Keratinocyte (primary cell): ENCODE data around the gene MT1E. TPM values are rescaled to one million over a fixed set of nuclear protein-coding genes. Genes with fewer than 3 reads are reported as not detected.

Source experiments
- DNase-seq: peaks from one replicate; pipeline ENCODE4 v3.0.0-alpha.2; 2011; ENCODE audit warnings: low read depth, missing footprints, low spot score
- FAIRE-seq: peaks from 2 replicates; lab custom pipeline; 2011; peaks lifted over from hg19 to GRCh38; lab: Jason Lieb, UNC
- H2AFZ ChIP-seq: 2 replicates; pipeline ENCODE4 v1.6.0; 2012; ENCODE audit warnings: low read length, control low read depth, inconsistent platforms; ENCODE audit not compliant: control insufficient read depth
- H3K27ac ChIP-seq: 2 replicates; pipeline ENCODE4 v1.5.1; 2011; ENCODE audit warnings: low read length; ENCODE audit not compliant: control insufficient read depth, insufficient read depth
- H3K27me3 ChIP-seq: 3 replicates; pipeline ENCODE4 v1.6.0; 2011; ENCODE audit warnings: low read length; ENCODE audit not compliant: control insufficient read depth, insufficient read depth; ENCODE audit errors: extremely low read depth
- H3K36me3 ChIP-seq, 2 experiments: 2 replicates in 1 of 2; 3 replicates in 1 of 2; pipeline ENCODE4 v1.5.1; 2011; ENCODE audit warnings: low read length in 2 of 2, mild to moderate bottlenecking in 1 of 2; ENCODE audit not compliant: control insufficient read depth in 2 of 2, insufficient read depth in 2 of 2; ENCODE audit errors: extremely low read depth in 1 of 2
- H3K4me1 ChIP-seq: 3 replicates; pipeline ENCODE4 v1.5.1; 2011; ENCODE audit warnings: low read length; ENCODE audit not compliant: control insufficient read depth, insufficient read depth; ENCODE audit errors: extremely low read depth
- H3K4me2 ChIP-seq: 3 replicates; pipeline ENCODE4 v1.6.0; 2011; ENCODE audit warnings: low read depth, low read length; ENCODE audit not compliant: control insufficient read depth, insufficient read depth; ENCODE audit errors: extremely low read depth
- H3K4me3 ChIP-seq, 3 experiments: fragments of 200-600 bp in 1 of 3; sonication (generic) in 1 of 3; 2 replicates in 2 of 3; 3 replicates in 1 of 3; pipeline ENCODE4 v1.5.1; 2011 to 2016; ENCODE audit warnings: low read length in 3 of 3, mild to moderate bottlenecking in 3 of 3, control low read depth in 2 of 3, inconsistent platforms in 1 of 3, low read depth in 1 of 3, mixed read lengths in 1 of 3, mixed run types in 1 of 3, moderate library complexity in 1 of 3; ENCODE audit not compliant: control insufficient read depth in 2 of 3, insufficient read depth in 2 of 3; ENCODE audit errors: extremely low read depth in 1 of 3
- H3K79me2 ChIP-seq: 2 replicates; pipeline ENCODE4 v1.6.0; 2012; ENCODE audit warnings: low read length; ENCODE audit not compliant: control insufficient read depth, insufficient read depth
- H3K9ac ChIP-seq: 3 replicates; pipeline ENCODE4 v1.6.0; 2011; ENCODE audit warnings: low read length; ENCODE audit not compliant: control insufficient read depth, insufficient read depth; ENCODE audit errors: extremely low read depth
- H3K9me1 ChIP-seq: 3 replicates; pipeline ENCODE4 v1.6.0; 2011; ENCODE audit warnings: low read length; ENCODE audit not compliant: control insufficient read depth, insufficient read depth; ENCODE audit errors: extremely low read depth
- H3K9me3 ChIP-seq: 2 replicates; pipeline ENCODE4 v1.5.1; 2012; ENCODE audit warnings: low read depth, low read length; ENCODE audit not compliant: control insufficient read depth
- H4K20me1 ChIP-seq: 3 replicates; pipeline ENCODE4 v1.6.0; 2011; ENCODE audit warnings: low read length; ENCODE audit not compliant: control insufficient read depth, insufficient read depth; ENCODE audit errors: extremely low read depth
- EZH2 ChIP-seq: IDR thresholded peaks from one replicate; pipeline ENCODE4 v1.6.1; 2012; ENCODE audit warnings: inconsistent platforms, mild to moderate bottlenecking, low read length, moderate library complexity
- dilution Hi-C: fragments of 300-500 bp; cut with MboI; formaldehyde crosslinking; loops from one replicate; pipeline ENCODE4 v1.7.0; 2020; ENCODE audit warnings: low sequenced_read_pairs; ENCODE audit not compliant: extremely low pct_ligation_motif_present
- polyA plus RNA-seq, 5 experiments: library from polyadenylated mRNA; depleted of rRNA in 3 of 5; stranded (reverse) in 3 of 5; stranded (forward) in 1 of 5; unstranded in 1 of 5; fragments of >200 nt; gene quantifications; 1 replicate in 1 of 5; 2 replicates in 3 of 5; 3 replicates in 1 of 5; pipeline versions ENCODE4 v1.2.1 to v1.2.3, GENCODE V29; 2011 to 2012; ENCODE audit warnings: missing spikeins in 2 of 5, low read depth in 1 of 5, low replicate concordance in 1 of 5
- TF ChIP-seq, protein P1 (sequence below), 3 experiments: IDR thresholded peaks in 1 of 3; conservative IDR thresholded peaks in 1 of 3; optimal IDR thresholded peaks in 1 of 3; 2 replicates in 2 of 3; 3 replicates in 1 of 3; pipeline versions ENCODE3 to v1.5.1; 2011; ENCODE audit warnings: low read length in 3 of 3, mild to moderate bottlenecking in 3 of 3, moderate library complexity in 2 of 3, control low read depth in 1 of 3, inconsistent platforms in 1 of 3; ENCODE audit not compliant: insufficient read depth in 2 of 3; ENCODE audit errors: extremely low read depth in 1 of 3

MT1E gene
- polyA plus RNA-seq, 1 donor (not counting 4 experiments of a cell fraction or from before 2014, with no cell fraction given): 394 TPM

DNA sequence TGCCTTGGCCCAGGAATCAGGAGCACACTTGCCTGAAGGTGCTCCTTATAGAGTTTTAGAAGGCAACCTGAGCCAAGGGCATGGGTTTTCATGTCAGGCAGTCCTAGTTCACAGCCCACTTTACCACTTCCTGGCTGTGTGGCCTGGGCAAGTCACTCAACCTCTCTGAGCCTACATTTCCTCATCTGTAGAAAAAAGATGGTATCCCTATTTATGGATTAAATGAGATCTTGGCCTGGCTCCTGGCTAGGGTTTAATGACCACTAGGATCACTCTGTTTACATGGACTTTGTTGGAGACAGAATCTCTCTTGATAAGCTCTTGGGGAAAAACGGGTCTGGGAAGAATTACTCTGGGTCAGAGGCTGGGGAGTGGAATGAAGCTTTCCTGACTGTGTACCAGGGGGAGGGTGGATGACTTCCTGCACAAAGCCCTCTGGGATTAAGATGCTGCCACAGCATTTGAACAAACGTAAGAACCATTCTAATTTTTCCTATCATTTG, 14.9 kb upstream of the MT1E start:
- peak overlapping the region; percentile 46 to 92 (median 86) for H3K4me3 ChIP-seq

GRCh38 chr16:56611281-56611833, 14.2 kb upstream of the MT1E start:
- Histone ChIP-seq H3K27me3 (no peaks in the 10 kb centered on the region), H3K79me2 (no peaks in the 10 kb centered on the region), H3K9me1 (no peaks in the 10 kb centered on the region), H2AFZ (no peak overlapping the region), H3K4me1 (peaks cover 69% of the 10 kb centered on the region), H3K36me3 (no peaks in the 10 kb centered on the region), H3K4me2 (peak overlapping the region; percentile 95), H3K9ac (peak overlapping the region; percentile 78), H4K20me1 (no peaks in the 10 kb centered on the region), H3K4me3 (no peak overlapping the region), H3K27ac (peak overlapping the region; percentile 95), H3K9me3 (no peaks in the 10 kb centered on the region)
- TF ChIP-seq, protein P1, sequence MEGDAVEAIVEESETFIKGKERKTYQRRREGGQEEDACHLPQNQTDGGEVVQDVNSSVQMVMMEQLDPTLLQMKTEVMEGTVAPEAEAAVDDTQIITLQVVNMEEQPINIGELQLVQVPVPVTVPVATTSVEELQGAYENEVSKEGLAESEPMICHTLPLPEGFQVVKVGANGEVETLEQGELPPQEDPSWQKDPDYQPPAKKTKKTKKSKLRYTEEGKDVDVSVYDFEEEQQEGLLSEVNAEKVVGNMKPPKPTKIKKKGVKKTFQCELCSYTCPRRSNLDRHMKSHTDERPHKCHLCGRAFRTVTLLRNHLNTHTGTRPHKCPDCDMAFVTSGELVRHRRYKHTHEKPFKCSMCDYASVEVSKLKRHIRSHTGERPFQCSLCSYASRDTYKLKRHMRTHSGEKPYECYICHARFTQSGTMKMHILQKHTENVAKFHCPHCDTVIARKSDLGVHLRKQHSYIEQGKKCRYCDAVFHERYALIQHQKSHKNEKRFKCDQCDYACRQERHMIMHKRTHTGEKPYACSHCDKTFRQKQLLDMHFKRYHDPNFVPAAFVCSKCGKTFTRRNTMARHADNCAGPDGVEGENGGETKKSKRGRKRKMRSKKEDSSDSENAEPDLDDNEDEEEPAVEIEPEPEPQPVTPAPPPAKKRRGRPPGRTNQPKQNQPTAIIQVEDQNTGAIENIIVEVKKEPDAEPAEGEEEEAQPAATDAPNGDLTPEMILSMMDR (optimal IDR thresholded peaks at IDR 0.05 in 1 of 3, IDR thresholded peaks at IDR 0.05 in 1 of 3, conservative IDR thresholded peaks at IDR 0.05 in 1 of 3; ENCODE audit: extremely low read depth in 1 of 3, insufficient read depth in 2 of 3, low read length in 3 of 3): no peak
- no peak for TF ChIP-seq EZH2
- FAIRE-seq (no peak), DNase-seq (no peak)
- dilution Hi-C loops: no loop called here

More for the DNA sequence above, 14.9 kb upstream of the MT1E start:
- H3K9me1 ChIP-seq: no peaks in the 10 kb centered on the region
- no peak overlapping the region for H2AFZ ChIP-seq
- dilution Hi-C loops: no loop called here
- H3K9ac ChIP-seq: peak overlapping the region; percentile 78
- no peaks in the 10 kb centered on the region for H3K9me3 ChIP-seq
- TF ChIP-seq, protein P1 (optimal IDR thresholded peaks at IDR 0.05 in 1 of 3, IDR thresholded peaks at IDR 0.05 in 1 of 3, conservative IDR thresholded peaks at IDR 0.05 in 1 of 3; ENCODE audit: extremely low read depth in 1 of 3, insufficient read depth in 2 of 3, low read length in 3 of 3): no peak
- no peak for TF ChIP-seq EZH2
- H3K27me3 ChIP-seq: no peaks in the 10 kb centered on the region
- DNase-seq: no peak
- peak overlapping the region; percentile 95 for H3K27ac ChIP-seq
- peaks cover 76% of the 10 kb centered on the region for H3K4me1 ChIP-seq
- FAIRE-seq: no peak
- peak overlapping the region; percentile 95 for H3K4me2 ChIP-seq
- no peaks in the 10 kb centered on the region for H3K79me2 ChIP-seq
- H4K20me1 ChIP-seq: no peaks in the 10 kb centered on the region
- H3K36me3 ChIP-seq: no peaks in the 10 kb centered on the region
